ENCODE results near the gene SLC1A2. TPM values are rescaled to one million over a fixed set of nuclear protein-coding genes. Genes with fewer than 3 reads are reported as not detected.

The SLC1A2 gene
- total RNA-seq, 1 experiment from 2014 or later: 0.50 TPM

DNA sequence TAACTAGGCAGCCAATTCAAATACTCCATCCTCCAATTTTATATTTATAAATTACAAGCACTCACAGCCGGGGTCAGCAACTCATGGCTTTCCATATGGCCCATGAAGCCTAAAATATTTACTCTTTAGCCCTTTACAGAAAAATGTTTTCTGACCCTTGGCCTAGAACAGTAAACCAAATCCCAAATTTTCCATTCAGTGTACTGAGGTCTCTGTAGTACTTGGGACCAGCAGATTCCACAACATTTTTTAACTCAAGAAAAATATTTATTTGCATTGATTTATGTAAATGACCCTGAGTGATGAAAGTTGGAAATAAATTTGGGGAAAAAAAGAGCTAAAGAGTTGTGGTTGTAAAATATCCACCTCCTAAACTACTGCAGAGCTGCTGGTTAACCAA, 82.6 kb downstream of the SLC1A2 start:
- Mint-ChIP-seq H3K4me3 (no peak overlapping the region), H3K9me3 (peaks cover 19% of the 10 kb centered on the region), H3K36me3 (peaks cover 11% of the 10 kb centered on the region), H3K27me3 (ENCODE audit: low read depth) (peaks cover 26% of the 10 kb centered on the region), H3K4me1 (no peaks in the 10 kb centered on the region), H3K27ac (no peak overlapping the region)
- POLR2A ChIA-PET: no interaction called here
- DNase-seq (ENCODE audit: low spot score): no peak
- TF ChIP-seq ZNF396 (CRISPR knock-in tag; IDR thresholded peaks at IDR 0.05; ENCODE audit: borderline replicate concordance) (no peak), TEAD1 (CRISPR knock-in tag; IDR thresholded peaks at IDR 0.05) (no peak), CBFB (CRISPR knock-in tag; IDR thresholded peaks at IDR 0.05; ENCODE audit: low read depth) (no peak), RELA (CRISPR knock-in tag; IDR thresholded peaks at IDR 0.05; ENCODE audit: borderline replicate concordance) (no peak), ZNF219 (CRISPR knock-in tag; IDR thresholded peaks at IDR 0.05; ENCODE audit: borderline replicate concordance) (no peak), HMGA2 (CRISPR knock-in tag; IDR thresholded peaks at IDR 0.05) (no peak), TP53 (CRISPR knock-in tag; IDR thresholded peaks at IDR 0.05) (no peak), NR1H2 (CRISPR knock-in tag; IDR thresholded peaks at IDR 0.05) (no peak), HMGXB4 (CRISPR knock-in tag; IDR thresholded peaks at IDR 0.05) (no peak), FOXK1 (CRISPR knock-in tag; IDR thresholded peaks at IDR 0.05) (no peak), SMAD4 (CRISPR knock-in tag; IDR thresholded peaks at IDR 0.05) (no peak), OVOL2 (CRISPR knock-in tag; IDR thresholded peaks at IDR 0.05; ENCODE audit: borderline replicate concordance) (no peak), IRF2 (CRISPR knock-in tag; IDR thresholded peaks at IDR 0.05; ENCODE audit: borderline replicate concordance, low read depth) (no peak), STAT6 (CRISPR knock-in tag; conservative IDR thresholded peaks at IDR 0.05; ENCODE audit: low read depth) (no peak), MLX (CRISPR knock-in tag; IDR thresholded peaks at IDR 0.05) (no peak), CTCF (IDR thresholded peaks at IDR 0.05) (no peak), E2F5 (CRISPR knock-in tag; IDR thresholded peaks at IDR 0.05) (no peak), ZNF671 (CRISPR knock-in tag; IDR thresholded peaks at IDR 0.05) (no peak)
- TF ChIP-seq, protein P1, sequence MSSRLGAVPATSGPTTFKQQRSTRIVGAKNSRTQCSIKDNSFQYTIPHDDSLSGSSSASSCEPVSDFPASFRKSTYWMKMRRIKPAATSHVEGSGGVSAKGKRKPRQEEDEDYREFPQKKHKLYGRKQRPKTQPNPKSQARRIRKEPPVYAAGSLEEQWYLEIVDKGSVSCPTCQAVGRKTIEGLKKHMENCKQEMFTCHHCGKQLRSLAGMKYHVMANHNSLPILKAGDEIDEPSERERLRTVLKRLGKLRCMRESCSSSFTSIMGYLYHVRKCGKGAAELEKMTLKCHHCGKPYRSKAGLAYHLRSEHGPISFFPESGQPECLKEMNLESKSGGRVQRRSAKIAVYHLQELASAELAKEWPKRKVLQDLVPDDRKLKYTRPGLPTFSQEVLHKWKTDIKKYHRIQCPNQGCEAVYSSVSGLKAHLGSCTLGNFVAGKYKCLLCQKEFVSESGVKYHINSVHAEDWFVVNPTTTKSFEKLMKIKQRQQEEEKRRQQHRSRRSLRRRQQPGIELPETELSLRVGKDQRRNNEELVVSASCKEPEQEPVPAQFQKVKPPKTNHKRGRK (CRISPR knock-in tag; IDR thresholded peaks at IDR 0.05; ENCODE audit: borderline replicate concordance): no peak
- TF ChIP-seq, protein P2, sequence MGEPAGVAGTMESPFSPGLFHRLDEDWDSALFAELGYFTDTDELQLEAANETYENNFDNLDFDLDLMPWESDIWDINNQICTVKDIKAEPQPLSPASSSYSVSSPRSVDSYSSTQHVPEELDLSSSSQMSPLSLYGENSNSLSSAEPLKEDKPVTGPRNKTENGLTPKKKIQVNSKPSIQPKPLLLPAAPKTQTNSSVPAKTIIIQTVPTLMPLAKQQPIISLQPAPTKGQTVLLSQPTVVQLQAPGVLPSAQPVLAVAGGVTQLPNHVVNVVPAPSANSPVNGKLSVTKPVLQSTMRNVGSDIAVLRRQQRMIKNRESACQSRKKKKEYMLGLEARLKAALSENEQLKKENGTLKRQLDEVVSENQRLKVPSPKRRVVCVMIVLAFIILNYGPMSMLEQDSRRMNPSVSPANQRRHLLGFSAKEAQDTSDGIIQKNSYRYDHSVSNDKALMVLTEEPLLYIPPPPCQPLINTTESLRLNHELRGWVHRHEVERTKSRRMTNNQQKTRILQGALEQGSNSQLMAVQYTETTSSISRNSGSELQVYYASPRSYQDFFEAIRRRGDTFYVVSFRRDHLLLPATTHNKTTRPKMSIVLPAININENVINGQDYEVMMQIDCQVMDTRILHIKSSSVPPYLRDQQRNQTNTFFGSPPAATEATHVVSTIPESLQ (CRISPR knock-in tag; IDR thresholded peaks at IDR 0.05): no peak
- CTCF ChIA-PET: no interaction called here
- ATAC-seq: no peak
